C4-2B (cell line): Measurements from ENCODE around the gene LRP6.

Experiments
- ZFX ChIP-seq: fragments of 450-650 bp; IDR thresholded peaks from 2 replicates; pipeline ENCODE4 v1.6.1; 2017
- TF ChIP-seq, protein P1 (sequence below): fragments of 450-650 bp; conservative IDR thresholded peaks from 2 replicates; pipeline ENCODE4 v1.5.1; 2017; ENCODE audit warnings: mild to moderate bottlenecking

GRCh38 chr12:12178559-12178958, 88.3 kb downstream of the LRP6 start:
- TF ChIP-seq, protein P1, sequence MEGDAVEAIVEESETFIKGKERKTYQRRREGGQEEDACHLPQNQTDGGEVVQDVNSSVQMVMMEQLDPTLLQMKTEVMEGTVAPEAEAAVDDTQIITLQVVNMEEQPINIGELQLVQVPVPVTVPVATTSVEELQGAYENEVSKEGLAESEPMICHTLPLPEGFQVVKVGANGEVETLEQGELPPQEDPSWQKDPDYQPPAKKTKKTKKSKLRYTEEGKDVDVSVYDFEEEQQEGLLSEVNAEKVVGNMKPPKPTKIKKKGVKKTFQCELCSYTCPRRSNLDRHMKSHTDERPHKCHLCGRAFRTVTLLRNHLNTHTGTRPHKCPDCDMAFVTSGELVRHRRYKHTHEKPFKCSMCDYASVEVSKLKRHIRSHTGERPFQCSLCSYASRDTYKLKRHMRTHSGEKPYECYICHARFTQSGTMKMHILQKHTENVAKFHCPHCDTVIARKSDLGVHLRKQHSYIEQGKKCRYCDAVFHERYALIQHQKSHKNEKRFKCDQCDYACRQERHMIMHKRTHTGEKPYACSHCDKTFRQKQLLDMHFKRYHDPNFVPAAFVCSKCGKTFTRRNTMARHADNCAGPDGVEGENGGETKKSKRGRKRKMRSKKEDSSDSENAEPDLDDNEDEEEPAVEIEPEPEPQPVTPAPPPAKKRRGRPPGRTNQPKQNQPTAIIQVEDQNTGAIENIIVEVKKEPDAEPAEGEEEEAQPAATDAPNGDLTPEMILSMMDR = no peak
- no peak for TF ChIP-seq ZFX
